Chondrocyte (in vitro differentiated cells): Measurements from ENCODE around the gene JCHAIN. TPM values are rescaled to one million over a fixed set of nuclear protein-coding genes. Genes with fewer than 3 reads are reported as not detected.
A peak's percentile ranks its signal among the peaks of the same experiment; 100 is the strongest.
"Not testable (repeated sequence)": the region's sequence is repeated elsewhere in the genome, so short reads cannot be mapped to it uniquely, and the experiment has no call there.

Experiments used
- DNase-seq: peaks from one replicate; pipeline ENCODE4 v3.0.0; 2021; ENCODE audit warnings: mixed read lengths, low spot score
- H3K27ac Mint-ChIP-seq: one replicate; pipeline ENCODE4 v1.8.0; 2021; ENCODE audit warnings: mild to moderate bottlenecking, moderate library complexity, mixed read lengths; ENCODE audit not compliant: unreplicated experiment
- H3K27me3 Mint-ChIP-seq: 2 replicates; pipeline ENCODE4 v1.8.0; 2021; ENCODE audit warnings: low read depth, mixed read lengths
- H3K36me3 Mint-ChIP-seq: 2 replicates; pipeline ENCODE4 v1.8.0; 2021; ENCODE audit warnings: low read depth, mixed read lengths
- H3K4me1 Mint-ChIP-seq: 2 replicates; pipeline ENCODE4 v1.8.0; 2021; ENCODE audit warnings: low read depth, mild to moderate bottlenecking, mixed read lengths
- H3K4me3 Mint-ChIP-seq: one replicate; pipeline ENCODE4 v1.8.0; 2021; ENCODE audit warnings: mild to moderate bottlenecking, moderate library complexity, mixed read lengths; ENCODE audit not compliant: unreplicated experiment
- H3K9me3 Mint-ChIP-seq: 2 replicates; pipeline ENCODE4 v1.8.0; 2021; ENCODE audit warnings: low read depth, mixed read lengths
- CTCF ChIP-seq: fragments of 200-600 bp; sonication (generic); IDR thresholded peaks from 2 replicates; pipeline ENCODE4 v1.5.0; 2021; ENCODE audit warnings: antibody characterized with exemption, mild to moderate bottlenecking, moderate library complexity
- total RNA-seq: library from RNA; stranded (reverse); gene quantifications from 3 replicates; pipeline ENCODE4 v1.2.1, GENCODE V29; 2021

Gene JCHAIN
- total RNA-seq, 1 donor from 2014 or later = not detected

GRCh38 chr4:70705183-70706043 is 39.1 kb upstream of the JCHAIN start:
- H3K9me3 Mint-ChIP-seq = no peaks in the 10 kb centered on the region
- peak overlapping the region; percentile 93 for H3K4me3 Mint-ChIP-seq
- H3K36me3 Mint-ChIP-seq = no peaks in the 10 kb centered on the region
- no peaks in the 10 kb centered on the region for H3K27me3 Mint-ChIP-seq
- no peak for TF ChIP-seq CTCF
- DNase-seq = no peak
- H3K27ac Mint-ChIP-seq = peak overlapping the region; percentile 93
- peaks cover 24% of the 10 kb centered on the region for H3K4me1 Mint-ChIP-seq

GRCh38 chr4:70704931-70705182 is 38.5 kb upstream of the JCHAIN start:
- Mint-ChIP-seq H3K4me1 (peaks cover 24% of the 10 kb centered on the region), H3K27ac (no peak overlapping the region), H3K4me3 (peak overlapping the region; percentile 93)

GRCh38 chr4:70704215-70704930 is 38.1 kb upstream of the JCHAIN start:
- H3K4me1 Mint-ChIP-seq = peaks cover 24% of the 10 kb centered on the region

More at GRCh38 chr4:70704931-70705182, 38.5 kb upstream of the JCHAIN start:
- no peak for TF ChIP-seq CTCF
- no peaks in the 10 kb centered on the region for H3K27me3 Mint-ChIP-seq
- no peaks in the 10 kb centered on the region for H3K36me3 Mint-ChIP-seq
- DNase-seq = no peak
- H3K9me3 Mint-ChIP-seq = no peaks in the 10 kb centered on the region

GRCh38 chr4:70703619-70704214 is 37.4 kb upstream of the JCHAIN start:
- Mint-ChIP-seq H3K27me3 (no peaks in the 10 kb centered on the region), H3K36me3 (no peaks in the 10 kb centered on the region), H3K4me3 (peak overlapping the region; percentile 81), H3K27ac (peak overlapping the region; percentile 85), H3K9me3 (no peaks in the 10 kb centered on the region), H3K4me1 (peaks cover 24% of the 10 kb centered on the region)
- DNase-seq = no peak
- TF ChIP-seq CTCF = no peak

More at GRCh38 chr4:70704215-70704930, 38.1 kb upstream of the JCHAIN start:
- Mint-ChIP-seq H3K27ac (peak overlapping the region; percentile 85), H3K27me3 (no peaks in the 10 kb centered on the region), H3K36me3 (no peaks in the 10 kb centered on the region), H3K9me3 (no peaks in the 10 kb centered on the region), H3K4me3 (peak overlapping the region; percentile 81)
- TF ChIP-seq CTCF = peak; percentile 73
- no peak for DNase-seq

- H3K4me3 Mint-ChIP-seq, H3K9me3 Mint-ChIP-seq, H3K27ac Mint-ChIP-seq, H3K27me3 Mint-ChIP-seq, H3K36me3 Mint-ChIP-seq, DNase-seq: not testable (repeated sequence)
- peaks cover 24% of the 10 kb centered on the region for H3K4me1 Mint-ChIP-seq
Observed at GRCh38 chr4:70702592-70702991, 36.3 kb upstream of the JCHAIN start.
